Colonic mucosa (tissue), 4 donors: ENCODE measurements around the gene TAB2. TPM values are rescaled to one million over a fixed set of nuclear protein-coding genes. Genes with fewer than 3 reads are reported as not detected.

Experiments
- DNase-seq: peaks from one replicate; pipeline ENCODE4 v3.0.0-alpha.2; 2020
- H3K27ac ChIP-seq: fragments of 200-600 bp; one replicate; pipeline ENCODE4 v1.8.0; 2021
- H3K27me3 ChIP-seq: fragments of 200-600 bp; one replicate; pipeline ENCODE4 v1.8.0; 2021
- H3K36me3 ChIP-seq: fragments of 200-600 bp; one replicate; pipeline ENCODE4 v1.8.0; 2021
- H3K4me1 ChIP-seq: fragments of 200-600 bp; one replicate; pipeline ENCODE4 v1.8.0; 2021; ENCODE audit warnings: mild to moderate bottlenecking
- H3K4me3 ChIP-seq: fragments of 200-600 bp; one replicate; pipeline ENCODE4 v1.8.0; 2021
- H3K9ac ChIP-seq, 2 donors: one replicate each; pipeline ENCODE4 v1.7.0; 2013; ENCODE audit warnings: control low read depth in 2 of 2, low read depth in 2 of 2, low read length in 2 of 2
- H3K9me3 ChIP-seq: fragments of 200-600 bp; one replicate; pipeline ENCODE4 v1.8.0; 2021
- CTCF ChIP-seq: fragments of 200-600 bp; IDR thresholded peaks from one replicate; pipeline ENCODE4 v1.8.0; 2022; ENCODE audit warnings: antibody characterized with exemption, mild to moderate bottlenecking
- intact Hi-C: fragments of 100-400 bp; cut with DNase I; formaldehyde crosslinking; loops from one replicate; pipeline ENCODE4 v1.14.1; 2022
- total RNA-seq, 2 donors: library from RNA; stranded (reverse); fragmentation: NEBNext Ultra II Directional in 1 of 2; extraction: Animal tissue kit (Norgen Biotek cat#: 25700) in 1 of 2; gene quantifications; one replicate each; pipeline ENCODE4 v1.2.1, GENCODE V29; 2021
- donor health status: healthy.
- donor health status: DM: no; HTN: no; CAD: no.
- donor health status: DM: no; HTN: no; CAD: no.

Gene TAB2
- total RNA-seq, 2 donors from 2014 or later: 36.7 to 81.3 TPM

DNA sequence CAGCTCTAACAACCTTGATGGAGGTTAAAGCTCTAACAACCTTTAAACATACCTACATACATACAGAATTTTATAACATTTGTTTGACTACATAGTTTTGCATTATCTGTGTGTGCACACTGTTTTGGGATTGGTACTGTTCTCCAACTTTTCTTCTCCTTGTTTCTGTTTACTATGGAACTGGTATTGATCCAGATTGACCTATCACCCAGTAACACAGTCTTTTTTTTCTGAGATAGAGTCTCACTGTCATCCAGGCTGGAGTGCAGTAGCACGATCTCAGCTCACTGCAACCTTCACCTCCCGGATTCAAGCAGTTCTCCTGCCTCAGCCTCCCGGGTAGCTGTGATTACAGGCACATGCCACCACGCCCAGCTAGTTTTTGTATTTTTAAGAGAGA, 65.9 kb downstream of the TAB2 start:
- Histone ChIP-seq H3K27ac (no peak overlapping the region), H3K4me3 (no peak overlapping the region), H3K27me3 (no peaks in the 10 kb centered on the region), H3K4me1 (peaks cover 4% of the 10 kb centered on the region), H3K36me3 (no peaks in the 10 kb centered on the region), H3K9me3 (no peaks in the 10 kb centered on the region), H3K9ac (no peak overlapping the region)
- intact Hi-C loops: no loop called here
- DNase-seq: no peak
- TF ChIP-seq CTCF: no peak

DNA sequence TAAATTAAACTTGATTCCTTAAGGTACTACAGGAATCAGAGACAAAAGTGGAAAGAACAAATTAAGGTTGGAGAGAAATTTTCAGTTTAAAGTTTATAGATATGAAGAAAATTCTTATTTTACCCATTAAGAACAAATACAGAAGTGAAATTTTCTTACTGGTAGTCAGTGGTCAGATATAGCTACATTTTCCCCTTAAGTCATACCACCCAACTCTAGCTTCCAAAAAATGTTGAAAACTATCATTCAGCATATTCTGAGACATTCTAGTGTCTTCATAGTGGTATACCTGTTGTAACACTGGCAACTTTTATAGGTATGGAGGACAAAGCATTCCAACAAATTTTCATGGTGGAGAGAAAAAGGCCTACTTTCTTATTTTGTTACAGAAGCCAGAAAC, 67.0 kb downstream of the TAB2 start:
- H3K27ac ChIP-seq: no peak overlapping the region
- no peak for TF ChIP-seq CTCF
- no peaks in the 10 kb centered on the region for H3K27me3 ChIP-seq
- H3K9ac ChIP-seq: no peak overlapping the region
- no peak for DNase-seq
- no peaks in the 10 kb centered on the region for H3K36me3 ChIP-seq
- intact Hi-C loops: no loop called here
- H3K4me3 ChIP-seq: no peak overlapping the region
- peaks cover 4% of the 10 kb centered on the region for H3K4me1 ChIP-seq
- no peaks in the 10 kb centered on the region for H3K9me3 ChIP-seq

DNA sequence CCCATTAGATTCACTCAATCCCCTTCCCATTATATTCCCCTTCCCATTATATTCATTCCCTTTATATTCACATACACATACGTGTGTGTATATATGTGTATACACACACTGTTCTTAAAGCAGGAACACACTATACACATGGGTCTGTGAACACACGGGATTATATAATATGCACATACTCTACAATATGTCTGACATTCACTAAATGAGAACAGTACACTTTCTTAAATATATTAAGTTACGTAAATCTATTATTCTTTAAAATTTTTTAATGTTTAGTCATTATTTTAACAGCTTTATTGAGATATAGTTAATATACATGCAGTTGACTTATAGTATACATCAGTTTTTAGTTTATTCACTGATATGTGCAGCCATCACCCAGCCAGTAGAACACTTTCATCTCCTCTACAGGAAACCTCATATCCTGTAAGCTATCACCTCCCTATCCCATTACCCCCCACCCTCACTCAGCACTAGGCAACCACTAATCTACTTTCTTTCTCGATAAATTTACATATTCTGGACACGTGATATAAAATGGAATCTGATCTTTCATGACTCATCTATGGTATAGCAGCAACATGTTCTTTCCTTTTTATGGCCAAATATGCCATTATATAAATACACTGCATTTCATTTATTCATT, 68.6 kb downstream of the TAB2 start:
- H3K4me3 ChIP-seq: no peak overlapping the region
- intact Hi-C loops: no loop called here
- no peak for TF ChIP-seq CTCF

GRCh38 chr6:149387779-149388512, 70.4 kb downstream of the TAB2 start:
- Histone ChIP-seq H3K27me3 (no peaks in the 10 kb centered on the region), H3K36me3 (no peaks in the 10 kb centered on the region), H3K27ac (peak overlapping the region; percentile 45), H3K9me3 (no peaks in the 10 kb centered on the region), H3K9ac (no peak overlapping the region), H3K4me3 (no peak overlapping the region), H3K4me1 (peaks cover 4% of the 10 kb centered on the region)
- DNase-seq: peak; percentile 22
- intact Hi-C loops: no loop called here
- TF ChIP-seq CTCF: no peak

More for the DNA sequence above, 68.6 kb downstream of the TAB2 start:
- H3K9me3 ChIP-seq: no peaks in the 10 kb centered on the region
- H3K27ac ChIP-seq: no peak overlapping the region
- no peaks in the 10 kb centered on the region for H3K36me3 ChIP-seq
- no peak overlapping the region for H3K9ac ChIP-seq
- DNase-seq: no peak
- H3K27me3 ChIP-seq: no peaks in the 10 kb centered on the region
- H3K4me1 ChIP-seq: peaks cover 4% of the 10 kb centered on the region

DNA sequence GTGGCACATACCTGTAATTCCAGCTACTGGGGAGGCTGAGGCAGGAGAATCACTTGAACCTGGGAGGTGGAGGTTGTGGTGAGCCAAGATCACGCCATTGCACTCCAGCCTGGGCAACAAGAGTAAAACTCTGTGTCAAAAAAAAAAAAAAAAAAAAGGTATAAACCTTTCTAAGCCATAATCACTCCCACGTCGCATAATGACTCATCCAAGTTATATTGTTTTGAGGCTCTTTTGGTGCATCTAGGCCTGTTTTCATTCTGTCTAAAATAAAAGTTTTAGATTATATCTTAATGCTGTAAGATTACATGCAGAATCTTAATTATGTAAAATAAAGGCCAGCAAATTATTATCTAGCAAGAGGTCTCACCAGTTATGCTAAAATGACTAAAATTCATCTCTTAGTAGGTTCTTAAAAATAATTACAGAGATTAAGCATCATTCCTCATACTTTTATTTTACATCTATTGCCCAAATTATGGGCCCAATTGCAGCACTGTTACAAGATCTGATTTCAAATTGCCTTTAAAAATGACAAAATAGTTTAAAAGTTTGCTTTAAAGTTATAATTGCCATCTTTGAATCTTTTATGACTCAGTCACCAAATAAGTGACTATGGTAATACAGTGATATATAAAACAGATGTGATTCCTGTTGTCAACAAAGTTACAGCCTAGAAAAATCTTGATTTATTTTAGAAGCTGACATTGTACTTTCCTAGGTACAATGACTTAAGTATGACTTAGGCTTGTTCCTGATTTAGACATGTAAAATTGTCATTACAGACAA, 72.2 kb downstream of the TAB2 start:
- H3K9ac ChIP-seq: no peak overlapping the region
- H3K27ac ChIP-seq: no peak overlapping the region
- no peak for TF ChIP-seq CTCF
- H3K27me3 ChIP-seq: no peaks in the 10 kb centered on the region
- DNase-seq: no peak
- intact Hi-C loops: no loop called here
- H3K4me1 ChIP-seq: peaks cover 4% of the 10 kb centered on the region
- no peak overlapping the region for H3K4me3 ChIP-seq
- no peaks in the 10 kb centered on the region for H3K9me3 ChIP-seq
- H3K36me3 ChIP-seq: no peaks in the 10 kb centered on the region
